ENCODE measurements around the gene LIMK1.
"Not testable (repeated sequence)": the region's sequence is repeated elsewhere in the genome, so short reads cannot be mapped to it uniquely, and the experiment has no call there.

DNA sequence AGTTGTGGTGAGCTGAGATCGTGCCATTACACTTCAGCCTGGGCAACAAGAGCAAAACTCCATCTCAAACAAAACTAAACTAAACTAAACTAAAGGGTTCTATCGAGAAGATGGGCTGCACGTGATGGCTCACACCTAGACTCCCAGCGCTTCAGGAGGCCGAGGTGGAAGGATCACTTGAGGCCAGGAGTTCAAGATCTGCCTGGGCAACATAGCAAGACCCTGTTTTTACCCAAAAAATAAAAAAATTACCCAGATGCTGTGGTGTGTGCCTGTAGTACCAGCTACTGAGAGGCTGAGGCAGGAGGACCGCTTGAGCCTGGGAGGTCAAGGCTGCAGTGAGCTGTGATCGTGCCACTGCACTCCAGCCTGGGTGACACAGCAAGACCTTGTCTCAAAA lies 40.3 kb downstream of the LIMK1 start:
- TF ChIP-seq, protein P1, sequence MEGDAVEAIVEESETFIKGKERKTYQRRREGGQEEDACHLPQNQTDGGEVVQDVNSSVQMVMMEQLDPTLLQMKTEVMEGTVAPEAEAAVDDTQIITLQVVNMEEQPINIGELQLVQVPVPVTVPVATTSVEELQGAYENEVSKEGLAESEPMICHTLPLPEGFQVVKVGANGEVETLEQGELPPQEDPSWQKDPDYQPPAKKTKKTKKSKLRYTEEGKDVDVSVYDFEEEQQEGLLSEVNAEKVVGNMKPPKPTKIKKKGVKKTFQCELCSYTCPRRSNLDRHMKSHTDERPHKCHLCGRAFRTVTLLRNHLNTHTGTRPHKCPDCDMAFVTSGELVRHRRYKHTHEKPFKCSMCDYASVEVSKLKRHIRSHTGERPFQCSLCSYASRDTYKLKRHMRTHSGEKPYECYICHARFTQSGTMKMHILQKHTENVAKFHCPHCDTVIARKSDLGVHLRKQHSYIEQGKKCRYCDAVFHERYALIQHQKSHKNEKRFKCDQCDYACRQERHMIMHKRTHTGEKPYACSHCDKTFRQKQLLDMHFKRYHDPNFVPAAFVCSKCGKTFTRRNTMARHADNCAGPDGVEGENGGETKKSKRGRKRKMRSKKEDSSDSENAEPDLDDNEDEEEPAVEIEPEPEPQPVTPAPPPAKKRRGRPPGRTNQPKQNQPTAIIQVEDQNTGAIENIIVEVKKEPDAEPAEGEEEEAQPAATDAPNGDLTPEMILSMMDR (IDR thresholded peaks at IDR 0.05; ENCODE audit: insufficient read depth, low read length, poor library complexity, severe bottlenecking), result not testable (repeated sequence)
- TF ChIP-seq EZH2phosphoT487 (conservative IDR thresholded peaks at IDR 0.05; ENCODE audit: low read length), result not testable (repeated sequence)
